Right forelimb (tissue), 1 donor: Measurements from ENCODE around the gene ESF1.

Experiments
- DNase-seq: peaks from one replicate; pipeline ENCODE4 v3.0.0-alpha.2; 2018

ESF1 gene

GRCh38 chr20:13671916-13672378 is 112.8 kb downstream of the ESF1 start:
- peak; percentile 60 for DNase-seq

- no peak for DNase-seq
Observed at GRCh38 chr20:13671512-13671911, 113.2 kb downstream of the ESF1 start.

GRCh38 chr20:13670160-13670559 is 114.6 kb downstream of the ESF1 start:
- DNase-seq: no peak

GRCh38 chr20:13665709-13666395 is 118.9 kb downstream of the ESF1 start:
- no peak for DNase-seq
